Measurements from ENCODE around the gene SYMPK. TPM values are rescaled to one million over a fixed set of nuclear protein-coding genes. Genes with fewer than 3 reads are reported as not detected.

The SYMPK gene
- total RNA-seq, 1 experiment from 2014 or later: 47.7 TPM

GRCh38 chr19:45866400-45867176, 3.6 kb upstream of the SYMPK start:
- no peak for DNase-seq (ENCODE audit: low read depth, low spot score)
- BruUV-seq (replicated peaks): no TSS peak
- no peaks in the 10 kb centered on the region; the same call in 1 of the 2 replicates for H3K36me3 ChIP-seq (ENCODE audit: control insufficient read depth, insufficient read depth, low read length)
- TF ChIP-seq, protein P1, sequence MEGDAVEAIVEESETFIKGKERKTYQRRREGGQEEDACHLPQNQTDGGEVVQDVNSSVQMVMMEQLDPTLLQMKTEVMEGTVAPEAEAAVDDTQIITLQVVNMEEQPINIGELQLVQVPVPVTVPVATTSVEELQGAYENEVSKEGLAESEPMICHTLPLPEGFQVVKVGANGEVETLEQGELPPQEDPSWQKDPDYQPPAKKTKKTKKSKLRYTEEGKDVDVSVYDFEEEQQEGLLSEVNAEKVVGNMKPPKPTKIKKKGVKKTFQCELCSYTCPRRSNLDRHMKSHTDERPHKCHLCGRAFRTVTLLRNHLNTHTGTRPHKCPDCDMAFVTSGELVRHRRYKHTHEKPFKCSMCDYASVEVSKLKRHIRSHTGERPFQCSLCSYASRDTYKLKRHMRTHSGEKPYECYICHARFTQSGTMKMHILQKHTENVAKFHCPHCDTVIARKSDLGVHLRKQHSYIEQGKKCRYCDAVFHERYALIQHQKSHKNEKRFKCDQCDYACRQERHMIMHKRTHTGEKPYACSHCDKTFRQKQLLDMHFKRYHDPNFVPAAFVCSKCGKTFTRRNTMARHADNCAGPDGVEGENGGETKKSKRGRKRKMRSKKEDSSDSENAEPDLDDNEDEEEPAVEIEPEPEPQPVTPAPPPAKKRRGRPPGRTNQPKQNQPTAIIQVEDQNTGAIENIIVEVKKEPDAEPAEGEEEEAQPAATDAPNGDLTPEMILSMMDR (IDR thresholded peaks at IDR 0.05): no peak
- TF ChIP-seq SIN3A (IDR thresholded peaks at IDR 0.05; ENCODE audit: borderline replicate concordance, insufficient read depth, low read depth, low read length): no peak
- TF ChIP-seq, protein P2, sequence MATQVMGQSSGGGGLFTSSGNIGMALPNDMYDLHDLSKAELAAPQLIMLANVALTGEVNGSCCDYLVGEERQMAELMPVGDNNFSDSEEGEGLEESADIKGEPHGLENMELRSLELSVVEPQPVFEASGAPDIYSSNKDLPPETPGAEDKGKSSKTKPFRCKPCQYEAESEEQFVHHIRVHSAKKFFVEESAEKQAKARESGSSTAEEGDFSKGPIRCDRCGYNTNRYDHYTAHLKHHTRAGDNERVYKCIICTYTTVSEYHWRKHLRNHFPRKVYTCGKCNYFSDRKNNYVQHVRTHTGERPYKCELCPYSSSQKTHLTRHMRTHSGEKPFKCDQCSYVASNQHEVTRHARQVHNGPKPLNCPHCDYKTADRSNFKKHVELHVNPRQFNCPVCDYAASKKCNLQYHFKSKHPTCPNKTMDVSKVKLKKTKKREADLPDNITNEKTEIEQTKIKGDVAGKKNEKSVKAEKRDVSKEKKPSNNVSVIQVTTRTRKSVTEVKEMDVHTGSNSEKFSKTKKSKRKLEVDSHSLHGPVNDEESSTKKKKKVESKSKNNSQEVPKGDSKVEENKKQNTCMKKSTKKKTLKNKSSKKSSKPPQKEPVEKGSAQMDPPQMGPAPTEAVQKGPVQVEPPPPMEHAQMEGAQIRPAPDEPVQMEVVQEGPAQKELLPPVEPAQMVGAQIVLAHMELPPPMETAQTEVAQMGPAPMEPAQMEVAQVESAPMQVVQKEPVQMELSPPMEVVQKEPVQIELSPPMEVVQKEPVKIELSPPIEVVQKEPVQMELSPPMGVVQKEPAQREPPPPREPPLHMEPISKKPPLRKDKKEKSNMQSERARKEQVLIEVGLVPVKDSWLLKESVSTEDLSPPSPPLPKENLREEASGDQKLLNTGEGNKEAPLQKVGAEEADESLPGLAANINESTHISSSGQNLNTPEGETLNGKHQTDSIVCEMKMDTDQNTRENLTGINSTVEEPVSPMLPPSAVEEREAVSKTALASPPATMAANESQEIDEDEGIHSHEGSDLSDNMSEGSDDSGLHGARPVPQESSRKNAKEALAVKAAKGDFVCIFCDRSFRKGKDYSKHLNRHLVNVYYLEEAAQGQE (IDR thresholded peaks at IDR 0.05; ENCODE audit: insufficient read depth in 1 of 2, low read depth in 2 of 2, low read length in 1 of 2): no peak
- no peak for TF ChIP-seq TCF7L2 (IDR thresholded peaks at IDR 0.05; ENCODE audit: low read depth, low read length)
- TF ChIP-seq POLR2AphosphoS5 (IDR thresholded peaks at IDR 0.05; ENCODE audit: low read depth, low read length): no peak
- intact Hi-C loops (cut with micrococcal nuclease; ENCODE audit: unreplicated experiment) (no loop called here), in situ Hi-C loops (cut with HindIII; ENCODE audit: low pct_unique_long_range_greater_than_20kb, low sequenced_read_pairs) (no loop called here)
- ChIA-PET POLR2A (interaction anchor here (0.7 kb wide), 1 partner anchor 25 kb away, joined by 3 read pairs; no protein-coding TSS in a partner anchor), CTCF (interaction anchor here (0.7 kb wide), 1 partner anchor 1561 kb away, joined by 3 read pairs; no protein-coding TSS in a partner anchor)
- H3K9me3 ChIP-seq (ENCODE audit: control insufficient read depth, insufficient read depth, low read depth, low read length): no peaks in the 10 kb centered on the region
- ATAC-seq: no peak
- no peaks in the 10 kb centered on the region; the same call in 1 of the 2 replicates for H3K27me3 ChIP-seq (ENCODE audit: control insufficient read depth, insufficient read depth, low read length)
- H3K4me1 ChIP-seq (ENCODE audit: control insufficient read depth, insufficient read depth, low read length): no peaks in the 10 kb centered on the region
- H3K4me3 ChIP-seq (ENCODE audit: low read depth in 2 of 2, low read length in 2 of 2): no peak overlapping the region
- H3K27ac ChIP-seq (ENCODE audit: low read length): no peak overlapping the region

GRCh38 chr19:45865269-45865948, 2.5 kb upstream of the SYMPK start:
- DNase-seq (ENCODE audit: low read depth, low spot score) (no peak), ATAC-seq (no peak)
- H3K27ac ChIP-seq (ENCODE audit: low read length): no peak overlapping the region
- ChIA-PET CTCF (no interaction called here), POLR2A (interaction anchor here (0.7 kb wide), 1 partner anchor 24 kb away, joined by 3 read pairs; no protein-coding TSS in a partner anchor)
- H3K9me3 ChIP-seq (ENCODE audit: control insufficient read depth, insufficient read depth, low read depth, low read length): no peaks in the 10 kb centered on the region
- H3K27me3 ChIP-seq (ENCODE audit: control insufficient read depth, insufficient read depth, low read length): no peaks in the 10 kb centered on the region; the same call in 1 of the 2 replicates
- H3K4me3 ChIP-seq (ENCODE audit: low read depth in 2 of 2, low read length in 2 of 2): no peak overlapping the region
- intact Hi-C loops (cut with micrococcal nuclease; ENCODE audit: unreplicated experiment): no loop called here
- no TSS peak for BruUV-seq (replicated peaks)
- in situ Hi-C loops (cut with HindIII; ENCODE audit: low pct_unique_long_range_greater_than_20kb, low sequenced_read_pairs): no loop called here
- no peaks in the 10 kb centered on the region; the same call in 1 of the 2 replicates for H3K36me3 ChIP-seq (ENCODE audit: control insufficient read depth, insufficient read depth, low read length)
- H3K4me1 ChIP-seq (ENCODE audit: control insufficient read depth, insufficient read depth, low read length): peaks cover 4% of the 10 kb centered on the region; the same call in 1 of the 2 replicates
- TF ChIP-seq, protein P1 (IDR thresholded peaks at IDR 0.05): no peak
- TF ChIP-seq POLR2AphosphoS5 (IDR thresholded peaks at IDR 0.05; ENCODE audit: low read depth, low read length): no peak
- TF ChIP-seq SIN3A (IDR thresholded peaks at IDR 0.05; ENCODE audit: borderline replicate concordance, insufficient read depth, low read depth, low read length): no peak
- no peak for TF ChIP-seq TCF7L2 (IDR thresholded peaks at IDR 0.05; ENCODE audit: low read depth, low read length)
- TF ChIP-seq, protein P2 (IDR thresholded peaks at IDR 0.05; ENCODE audit: insufficient read depth in 1 of 2, low read depth in 2 of 2, low read length in 1 of 2): no peak

Data from Panc1 (cell line).